Stimulated activated CD4-positive, alpha-beta T cell treated with anti-CD3 and anti-CD28 coated beads, Interleukin-12 subunit alpha, Interleukin-12 subunit beta, amount 100 ng/mL, for 4 hours (primary cell): ENCODE results near the gene RAB40AL.

ENCODE experiments used
- DNase-seq: peaks from one replicate; pipeline ENCODE4 v3.0.0-alpha.2; 2020

RAB40AL gene

GRCh38 chrX:102983205-102983604 lies 46.1 kb downstream of the RAB40AL start:
- no peak for DNase-seq

GRCh38 chrX:102985192-102985591 lies 48.1 kb downstream of the RAB40AL start:
- no peak for DNase-seq
